Fibroblast of pulmonary artery (primary cell): Measurements from ENCODE around the gene NAP1L1.

Source experiments
- DNase-seq: peaks from one replicate; pipeline ENCODE4 v3.0.0-alpha.2; 2010; ENCODE audit warnings: low read depth
- H3K4me3 ChIP-seq: replicated peaks from 2 replicates; pipeline ENCODE4 v1.5.1; 2011; ENCODE audit warnings: low read depth, mild to moderate bottlenecking, control low read depth, low read length, moderate library complexity
- TF ChIP-seq, protein P1 (sequence below): IDR thresholded peaks from 2 replicates; pipeline ENCODE4 v1.5.1; 2011; ENCODE audit warnings: mild to moderate bottlenecking, control low read depth, low read length, inconsistent platforms; ENCODE audit errors: missing control alignments

Gene NAP1L1

DNA sequence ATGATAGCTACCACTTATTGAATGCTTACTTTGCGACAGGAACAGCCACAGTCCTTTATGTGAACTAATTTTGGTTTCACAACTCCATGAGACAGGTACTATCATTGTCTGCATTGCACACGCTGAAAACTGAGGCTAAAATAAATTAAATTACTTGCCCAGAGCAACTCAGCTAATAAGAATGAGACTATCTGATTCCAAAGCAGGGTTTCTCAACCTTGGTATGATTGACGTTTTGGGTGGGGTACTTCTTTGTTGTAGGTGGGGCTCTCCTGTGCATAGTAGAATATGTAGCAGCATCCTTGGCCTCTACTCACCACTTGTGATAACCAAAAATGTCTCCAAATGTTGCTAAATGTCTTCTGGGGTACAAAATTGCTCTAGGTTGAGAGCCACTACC lies 62.0 kb downstream of the NAP1L1 start:
- H3K4me3 ChIP-seq = no peak overlapping the region
- TF ChIP-seq, protein P1, sequence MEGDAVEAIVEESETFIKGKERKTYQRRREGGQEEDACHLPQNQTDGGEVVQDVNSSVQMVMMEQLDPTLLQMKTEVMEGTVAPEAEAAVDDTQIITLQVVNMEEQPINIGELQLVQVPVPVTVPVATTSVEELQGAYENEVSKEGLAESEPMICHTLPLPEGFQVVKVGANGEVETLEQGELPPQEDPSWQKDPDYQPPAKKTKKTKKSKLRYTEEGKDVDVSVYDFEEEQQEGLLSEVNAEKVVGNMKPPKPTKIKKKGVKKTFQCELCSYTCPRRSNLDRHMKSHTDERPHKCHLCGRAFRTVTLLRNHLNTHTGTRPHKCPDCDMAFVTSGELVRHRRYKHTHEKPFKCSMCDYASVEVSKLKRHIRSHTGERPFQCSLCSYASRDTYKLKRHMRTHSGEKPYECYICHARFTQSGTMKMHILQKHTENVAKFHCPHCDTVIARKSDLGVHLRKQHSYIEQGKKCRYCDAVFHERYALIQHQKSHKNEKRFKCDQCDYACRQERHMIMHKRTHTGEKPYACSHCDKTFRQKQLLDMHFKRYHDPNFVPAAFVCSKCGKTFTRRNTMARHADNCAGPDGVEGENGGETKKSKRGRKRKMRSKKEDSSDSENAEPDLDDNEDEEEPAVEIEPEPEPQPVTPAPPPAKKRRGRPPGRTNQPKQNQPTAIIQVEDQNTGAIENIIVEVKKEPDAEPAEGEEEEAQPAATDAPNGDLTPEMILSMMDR = no peak
- no peak for DNase-seq

DNA sequence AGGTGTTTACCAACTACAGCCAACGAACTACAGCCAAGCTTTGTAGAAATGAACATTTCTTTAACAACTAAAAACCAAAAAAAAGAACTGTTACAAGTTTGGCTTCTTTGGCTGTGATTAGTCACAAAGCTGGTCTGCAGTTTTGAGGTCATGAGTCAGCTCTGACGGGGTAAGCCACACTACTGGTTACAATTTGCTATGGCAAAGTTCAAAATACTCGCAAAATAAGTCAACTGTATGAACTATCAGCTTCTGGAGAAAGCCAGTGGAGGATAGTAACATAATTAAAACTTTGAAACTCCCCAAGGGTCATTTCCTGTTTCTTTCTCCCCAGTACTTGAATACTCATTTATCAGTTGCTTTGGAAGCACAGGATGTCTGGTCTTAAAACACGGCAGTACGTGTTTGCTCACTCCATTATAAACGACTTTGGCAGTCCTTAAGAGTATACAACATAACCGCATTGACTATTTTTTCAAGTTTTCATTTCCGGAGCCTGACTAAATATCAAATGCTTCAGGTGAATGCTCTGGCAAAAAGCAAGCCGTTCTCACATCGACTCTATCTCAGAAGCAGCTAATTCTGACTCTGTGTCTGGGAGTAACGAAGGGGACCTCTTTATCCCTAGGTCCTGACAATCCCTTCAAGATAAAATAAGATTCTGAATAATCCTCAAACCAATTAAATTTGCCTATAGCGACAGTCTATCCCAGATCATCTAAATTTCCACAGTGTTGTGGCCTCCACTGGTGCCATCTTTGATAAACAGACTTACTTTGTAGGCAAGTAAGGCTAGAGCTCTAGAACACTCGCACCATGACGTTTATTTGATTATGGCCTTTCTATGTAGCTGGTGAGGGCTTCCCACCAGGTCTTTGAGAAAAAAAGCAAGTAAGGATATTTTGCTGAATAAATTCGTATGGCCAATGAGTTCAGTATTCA lies 63.5 kb downstream of the NAP1L1 start:
- no peak overlapping the region for H3K4me3 ChIP-seq
- DNase-seq = peak; percentile 97
- TF ChIP-seq, protein P1 = no peak

DNA sequence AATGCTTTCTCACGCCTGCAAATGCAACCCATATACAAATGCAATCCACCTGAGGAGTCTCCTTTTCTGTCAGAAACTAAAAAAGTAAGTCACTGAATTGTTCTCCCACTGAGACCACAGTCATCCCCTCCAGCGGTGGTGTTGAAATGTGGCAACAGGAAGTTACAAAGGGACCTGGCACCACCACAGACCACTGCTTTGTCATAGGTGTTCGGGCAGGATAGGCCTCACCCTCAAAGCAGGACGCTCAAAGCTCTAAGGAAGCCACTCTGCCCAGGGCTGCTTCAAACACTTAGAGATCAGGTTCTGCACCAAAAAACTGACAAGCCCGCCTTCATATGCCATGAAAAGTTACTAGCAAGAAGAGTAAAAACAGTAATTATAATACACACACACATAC lies 64.2 kb downstream of the NAP1L1 start:
- TF ChIP-seq, protein P1 = no peak
- H3K4me3 ChIP-seq = no peak overlapping the region
- peak; percentile 72 for DNase-seq

DNA sequence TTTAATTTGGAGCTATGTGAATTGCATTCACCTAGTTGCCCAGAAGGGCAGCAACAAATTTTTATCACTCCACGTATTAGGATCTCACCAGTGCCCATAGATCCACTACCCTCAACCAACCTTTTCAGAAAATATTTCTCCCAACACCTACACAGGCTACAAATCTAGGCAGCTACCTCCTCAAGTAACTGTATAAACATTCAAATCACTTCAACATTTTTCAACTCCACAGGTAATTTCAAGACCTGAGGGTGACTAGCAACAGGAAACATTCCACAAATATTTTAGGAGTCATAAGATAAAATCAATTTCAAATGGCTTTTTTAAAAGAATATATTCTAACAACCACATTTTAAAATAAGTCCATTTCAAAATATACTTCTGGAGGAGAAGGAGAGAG lies 65.8 kb downstream of the NAP1L1 start:
- no peak overlapping the region for H3K4me3 ChIP-seq
- TF ChIP-seq, protein P1 = no peak
- no peak for DNase-seq

DNA sequence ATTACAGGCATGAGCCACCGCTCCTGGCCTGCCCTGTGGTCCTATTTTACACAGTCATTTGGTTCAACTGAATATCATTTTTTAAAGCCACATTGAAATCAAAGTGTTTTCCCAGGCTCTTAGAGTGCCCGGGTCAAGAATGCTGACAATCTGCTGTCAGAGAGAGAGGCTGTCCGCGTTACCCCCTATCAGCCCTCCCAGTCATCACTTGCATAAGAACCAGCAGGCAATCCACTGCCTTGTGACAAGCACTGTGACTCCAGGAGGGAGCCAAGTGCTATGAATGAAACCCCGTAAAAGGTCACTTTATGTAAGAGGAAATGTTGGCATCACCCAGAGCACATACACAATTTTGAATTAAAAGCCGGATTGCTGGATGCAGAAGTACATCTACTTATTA lies 66.4 kb downstream of the NAP1L1 start:
- TF ChIP-seq, protein P1 = no peak
- peak; percentile 66 for DNase-seq
- H3K4me3 ChIP-seq = no peak overlapping the region

DNA sequence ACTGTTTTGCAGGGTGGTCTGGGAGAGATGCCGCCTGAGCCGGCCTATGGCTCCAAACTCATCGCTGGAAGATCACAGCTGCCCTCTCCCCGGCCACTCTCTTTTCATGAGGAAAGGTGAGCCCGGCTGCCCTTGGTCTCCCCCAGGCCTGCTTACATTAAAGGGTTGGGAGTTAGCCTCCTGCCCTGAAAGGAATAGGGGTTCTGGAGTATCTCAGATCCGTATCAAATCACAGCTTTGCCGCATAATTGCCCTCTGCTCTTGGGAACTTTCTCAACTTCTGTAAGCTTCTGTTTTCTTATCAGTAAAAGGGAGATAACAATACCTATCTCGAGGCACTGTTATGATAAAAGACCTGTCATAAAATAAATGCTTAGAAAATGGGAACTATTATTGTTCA lies 70.5 kb downstream of the NAP1L1 start:
- TF ChIP-seq, protein P1 = no peak
- H3K4me3 ChIP-seq = no peak overlapping the region
- DNase-seq = no peak

DNA sequence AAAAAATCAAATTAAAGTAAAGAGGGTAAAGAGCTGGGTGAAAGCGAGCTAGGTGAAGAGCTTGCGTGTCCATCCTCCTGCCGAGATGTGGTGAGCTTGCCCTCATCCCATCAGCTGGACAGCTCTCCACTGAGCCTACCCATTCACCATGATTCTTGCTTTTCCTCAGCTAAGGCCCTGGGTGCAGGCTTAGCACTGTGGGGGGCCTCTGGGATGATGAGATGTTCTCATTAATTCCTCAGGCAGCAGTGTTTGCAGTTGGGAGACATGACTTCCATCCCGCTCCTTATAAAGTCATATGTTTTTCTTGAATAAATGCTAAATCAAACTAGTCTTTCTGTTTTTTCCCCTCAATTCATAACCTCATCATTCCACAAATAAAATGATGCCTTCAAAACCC lies 70.9 kb downstream of the NAP1L1 start:
- TF ChIP-seq, protein P1 = no peak
- no peak for DNase-seq
- no peak overlapping the region for H3K4me3 ChIP-seq
